Left lobe of liver (tissue), 2 donors: Measurements from ENCODE around the gene FBXO11. TPM values are rescaled to one million over a fixed set of nuclear protein-coding genes. Genes with fewer than 3 reads are reported as not detected.

ENCODE experiments used
- ATAC-seq: fragments of 200-7000 bp; cut with Tn5 transposase; one replicate; pipeline ENCODE4 v1.9.1; 2020; ENCODE audit warnings: mild to moderate bottlenecking, moderate library complexity
- DNase-seq: peaks from one replicate; pipeline ENCODE4 v3.0.0-alpha.2; 2020; ENCODE audit warnings: low spot score
- total RNA-seq: library from RNA; stranded (reverse); gene quantifications from one replicate; pipeline ENCODE4 v1.2.1, GENCODE V29; 2021
- donor health status: DM: no; HTN: no; CAD: no; lungs with moderate emphysema.
- donor health status: DM: no; HTN: yes; CAD: no.

The FBXO11 gene
- total RNA-seq, 1 donor from 2014 or later: 21.0 TPM

DNA sequence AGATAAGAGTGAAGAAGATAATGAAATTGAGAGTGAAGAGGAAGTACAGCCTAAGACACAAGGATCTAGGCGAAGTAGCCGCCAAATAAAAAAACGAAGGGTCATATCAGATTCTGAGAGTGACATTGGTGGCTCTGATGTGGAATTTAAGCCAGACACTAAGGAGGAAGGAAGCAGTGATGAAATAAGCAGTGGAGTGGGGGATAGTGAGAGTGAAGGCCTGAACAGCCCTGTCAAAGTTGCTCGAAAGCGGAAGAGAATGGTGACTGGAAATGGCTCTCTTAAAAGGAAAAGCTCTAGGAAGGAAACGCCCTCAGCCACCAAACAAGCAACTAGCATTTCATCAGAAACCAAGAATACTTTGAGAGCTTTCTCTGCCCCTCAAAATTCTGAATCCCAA is 107.7 kb downstream of the FBXO11 start:
- DNase-seq (no peak), ATAC-seq (peak; percentile 23)

DNA sequence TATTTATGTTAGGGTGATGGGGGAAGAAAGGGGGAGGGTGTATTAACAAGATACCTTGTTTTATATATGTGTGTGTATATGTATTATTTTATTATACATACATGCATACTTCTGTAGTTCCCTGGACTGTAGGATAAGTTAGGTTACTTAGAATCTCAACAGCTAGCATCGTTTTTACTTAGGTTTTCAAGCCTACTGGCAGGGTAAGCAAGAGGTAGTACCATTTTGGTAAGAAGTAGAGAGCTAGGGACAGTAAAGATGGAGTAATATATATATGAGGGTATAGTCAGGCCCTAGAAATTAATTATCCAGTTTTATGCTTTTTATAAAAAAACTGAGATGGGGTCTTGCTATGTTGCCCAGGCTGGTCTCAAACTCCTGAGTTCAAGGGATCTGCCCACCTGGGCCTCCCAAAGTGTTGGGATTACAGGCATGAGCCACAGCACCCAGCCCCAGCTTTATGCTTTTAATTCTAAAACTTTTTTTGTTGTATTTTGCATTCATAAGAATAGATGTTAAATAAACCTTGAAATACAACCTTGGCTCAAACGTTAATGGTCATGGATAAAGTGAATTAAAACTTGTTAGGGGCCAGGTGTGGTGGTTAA is 110.1 kb downstream of the FBXO11 start:
- no peak for DNase-seq
- no peak for ATAC-seq

DNA sequence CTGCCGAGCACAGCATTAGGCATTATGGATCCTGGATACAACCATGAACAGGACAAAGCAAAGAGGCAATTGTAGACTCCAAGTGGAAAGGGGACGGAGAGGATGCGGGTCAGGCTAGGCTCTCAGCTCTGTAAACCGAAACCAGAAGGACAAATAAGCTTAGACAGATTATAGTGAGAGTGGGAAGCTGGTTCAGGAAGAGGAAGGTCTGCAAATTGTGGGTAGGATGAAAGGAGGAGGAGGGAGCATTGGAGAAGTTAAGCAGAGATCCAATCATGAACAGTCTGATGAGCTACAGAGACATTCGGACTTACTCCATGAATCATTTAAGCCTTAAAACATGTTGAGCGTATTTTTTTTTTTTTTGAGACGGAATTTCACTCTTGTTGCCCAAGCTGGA is 120.3 kb downstream of the FBXO11 start:
- no peak for DNase-seq
- ATAC-seq: no peak

DNA sequence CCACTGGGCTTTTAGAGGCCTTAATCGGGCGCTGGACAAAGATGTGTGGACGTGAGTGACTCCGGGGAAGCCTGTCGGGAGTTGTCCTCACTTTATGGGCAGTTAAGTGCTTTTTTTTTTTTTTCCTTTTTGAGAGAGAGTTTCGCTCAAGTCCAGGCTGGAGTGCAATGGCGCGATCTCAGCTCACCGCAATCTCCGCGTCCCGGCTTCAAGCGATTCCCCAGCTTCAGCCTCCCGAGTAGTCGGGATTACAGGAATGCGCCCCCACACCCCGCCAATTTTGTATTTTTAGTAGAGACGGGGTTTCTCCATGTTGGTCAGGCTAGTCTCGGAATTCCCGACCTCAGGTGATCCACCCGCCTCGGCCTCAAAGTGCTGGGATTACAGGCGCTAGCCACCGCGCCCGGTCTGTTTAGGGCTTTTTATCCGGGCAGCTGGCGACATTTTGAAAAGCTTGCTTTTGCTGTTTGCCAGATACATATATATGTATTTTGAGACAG is 121.9 kb downstream of the FBXO11 start:
- ATAC-seq: no peak
- DNase-seq: peak; percentile 45

DNA sequence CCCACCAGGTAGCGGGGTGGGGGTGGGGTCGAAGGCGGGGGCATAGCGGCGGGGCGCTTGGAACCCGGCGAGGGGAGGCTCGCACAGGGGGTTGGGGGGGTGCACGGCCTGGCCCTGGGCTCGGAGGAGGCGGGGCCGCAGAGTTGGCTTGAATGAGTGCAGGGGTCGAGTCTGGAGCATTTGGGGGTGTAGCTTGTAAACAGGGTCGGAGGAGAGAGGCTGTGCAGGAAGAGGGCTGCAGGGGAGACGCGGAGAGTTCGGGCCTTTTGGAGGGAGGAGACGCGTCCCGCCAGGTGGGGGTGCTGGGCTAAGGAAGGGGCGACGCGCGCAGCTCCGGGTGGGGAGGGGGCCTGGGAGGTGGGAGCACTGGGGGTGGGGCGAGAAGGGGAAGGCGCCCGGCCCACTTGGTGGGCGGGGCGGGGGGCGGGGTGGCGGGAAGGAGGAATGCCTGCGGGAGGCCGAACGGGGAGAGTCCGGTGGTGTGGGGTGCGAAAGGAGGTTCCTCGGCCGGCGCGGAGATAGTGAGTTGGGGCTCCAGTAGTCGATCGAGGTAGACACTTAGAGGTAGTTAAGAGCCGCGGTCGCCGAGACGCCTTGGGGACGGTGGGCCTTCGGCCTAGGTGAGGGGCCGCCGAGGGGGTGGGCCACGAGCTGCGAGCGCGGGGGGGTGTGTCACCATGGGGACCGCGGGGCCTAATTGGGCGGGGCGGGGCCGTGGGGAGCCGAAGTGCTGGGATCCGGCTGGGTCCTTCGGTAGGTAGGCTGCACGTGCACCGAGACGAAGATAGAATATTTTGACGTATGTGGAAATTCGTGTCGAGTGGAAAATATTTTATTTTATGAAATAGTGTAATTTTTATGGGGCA is 122.6 kb downstream of the FBXO11 start:
- DNase-seq (peak; percentile 68), ATAC-seq (peak; percentile 48)

DNA sequence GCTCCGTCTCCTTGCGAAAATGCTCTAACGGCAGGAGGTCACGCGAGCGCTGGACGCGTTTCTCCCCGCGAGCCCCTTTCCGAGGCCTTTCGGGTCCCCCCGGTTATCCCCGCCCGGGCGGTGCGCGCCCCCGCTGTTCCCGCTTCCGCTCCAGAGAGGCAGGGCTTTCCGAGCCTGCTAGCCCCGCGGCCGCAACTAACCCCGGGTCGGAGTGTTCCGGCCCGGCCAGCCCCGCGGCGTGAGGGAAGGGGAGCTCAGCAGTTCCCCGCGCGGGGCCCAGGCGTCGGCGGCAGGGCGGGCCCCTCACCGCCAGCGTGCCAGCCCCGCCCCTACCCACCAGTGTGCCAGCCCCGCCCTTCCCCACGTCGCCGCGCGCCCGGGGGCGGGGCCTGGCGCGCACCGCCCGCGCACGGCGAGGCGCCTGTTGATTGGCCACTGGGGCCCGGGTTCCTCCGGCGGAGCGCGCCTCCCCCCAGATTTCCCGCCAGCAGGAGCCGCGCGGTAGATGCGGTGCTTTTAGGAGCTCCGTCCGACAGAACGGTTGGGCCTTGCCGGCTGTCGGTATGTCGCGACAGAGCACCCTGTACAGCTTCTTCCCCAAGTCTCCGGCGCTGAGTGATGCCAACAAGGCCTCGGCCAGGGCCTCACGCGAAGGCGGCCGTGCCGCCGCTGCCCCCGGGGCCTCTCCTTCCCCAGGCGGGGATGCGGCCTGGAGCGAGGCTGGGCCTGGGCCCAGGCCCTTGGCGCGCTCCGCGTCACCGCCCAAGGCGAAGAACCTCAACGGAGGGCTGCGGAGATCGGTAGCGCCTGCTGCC is 123.4 kb downstream of the FBXO11 start, which contains the start of gene MSH6:
TSS of gene MSH6 (plus strand) at position 475 of the 815 bp plus-strand sequence. CDS start at position 564, 89 bp downstream.
- DNase-seq (peak; percentile 92), ATAC-seq (peak; percentile 93)

DNA sequence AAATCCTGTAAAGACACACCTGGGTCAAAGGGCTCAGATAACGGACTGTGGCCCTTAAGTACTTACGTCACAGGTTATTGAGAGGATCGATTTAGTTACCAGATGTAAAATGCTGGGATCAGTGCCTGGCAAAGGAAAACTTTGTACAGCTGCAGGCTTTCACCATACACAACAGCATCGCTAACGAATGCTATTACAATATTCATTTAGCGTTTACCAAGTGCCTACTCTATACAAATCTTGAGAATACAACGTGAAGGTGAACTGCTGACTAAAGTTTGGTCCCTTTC is 124.0 kb downstream of the FBXO11 start:
- DNase-seq (peak; percentile 72), ATAC-seq (peak; percentile 63)

DNA sequence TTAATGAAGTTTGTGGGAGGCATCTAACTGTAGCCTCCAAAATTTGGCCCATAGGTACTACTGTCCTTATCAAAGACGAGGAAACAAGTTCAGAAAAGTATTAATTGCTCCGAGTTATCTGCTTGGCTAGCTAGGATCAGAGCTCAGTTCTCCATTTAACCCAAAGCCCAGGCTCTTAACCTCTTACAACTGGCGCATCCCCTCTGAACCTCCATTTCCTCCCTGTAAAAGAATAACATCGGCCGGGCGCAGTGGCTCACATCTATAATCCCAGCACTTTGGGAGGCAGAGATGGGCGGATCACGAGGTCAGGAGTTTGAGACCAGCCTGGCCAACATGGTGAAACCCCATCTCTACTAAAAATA is 126.9 kb downstream of the FBXO11 start:
- DNase-seq (no peak), ATAC-seq (no peak)

DNA sequence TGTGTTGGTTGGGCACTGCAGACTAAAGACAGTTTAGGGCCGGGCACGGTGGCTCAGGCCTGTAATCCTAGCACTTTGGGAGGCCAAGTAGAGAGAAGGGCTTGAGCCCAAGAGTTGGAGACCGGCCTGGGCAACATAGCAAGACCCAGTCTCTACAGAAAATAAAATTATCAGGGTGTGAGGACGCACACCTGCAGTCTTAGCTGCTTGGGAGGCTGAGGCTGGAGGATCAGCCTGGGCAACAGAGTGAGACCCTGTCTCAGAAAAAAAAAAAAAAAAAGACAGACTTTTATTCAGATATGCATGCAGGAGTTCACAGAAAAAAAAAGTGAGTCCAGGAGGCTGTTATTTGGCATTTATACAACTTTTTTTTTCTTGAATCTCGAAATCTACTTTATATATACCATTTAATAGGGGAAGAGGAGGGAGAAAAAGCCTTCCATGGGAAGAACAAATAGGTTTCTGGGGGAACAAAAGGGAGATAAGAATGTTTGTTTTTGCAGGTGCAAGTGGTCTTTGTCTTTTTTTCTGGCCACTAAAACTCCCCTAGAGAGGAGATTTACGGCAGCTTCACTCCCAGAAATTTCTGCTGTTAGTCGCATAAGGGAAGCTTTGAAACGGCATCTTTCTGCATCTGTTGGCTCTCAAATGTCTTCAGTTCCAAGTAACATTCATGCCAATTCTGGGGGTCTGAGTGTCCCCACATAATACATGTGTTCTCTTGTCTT is 127.4 kb downstream of the FBXO11 start:
- DNase-seq: no peak

DNA sequence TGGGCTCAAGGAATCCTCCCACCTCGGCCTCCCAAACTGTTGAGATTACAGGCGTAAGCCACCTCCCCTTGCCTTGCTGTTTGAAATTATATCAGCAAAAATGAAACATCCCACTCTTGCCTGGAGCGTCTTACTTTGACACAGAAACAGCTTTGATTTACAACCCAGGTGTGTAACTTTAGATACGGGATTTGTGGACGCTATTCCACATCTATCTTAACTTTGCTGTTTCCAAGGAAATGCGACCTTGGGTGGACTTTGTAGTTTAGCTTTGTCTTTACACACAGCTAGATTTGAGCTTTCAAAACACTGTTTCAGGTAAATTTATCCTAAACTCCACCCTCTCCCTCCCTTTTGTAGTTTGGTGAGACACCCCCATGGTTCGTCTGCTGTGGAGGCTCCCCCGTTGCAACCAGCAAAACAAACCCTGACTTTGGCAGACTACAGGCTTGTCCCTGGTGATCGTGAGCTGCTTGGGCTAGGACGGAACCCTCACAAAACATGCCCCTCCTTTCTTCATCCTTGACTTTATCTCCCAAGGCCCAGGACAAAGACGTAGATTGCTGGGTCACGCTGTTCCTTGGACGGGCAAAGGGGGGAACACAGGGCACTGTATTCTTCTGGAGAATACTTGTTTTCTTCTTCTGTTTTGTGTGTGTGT is 128.9 kb downstream of the FBXO11 start:
- ATAC-seq (no peak), DNase-seq (no peak)

More for the DNA sequence above, 127.4 kb downstream of the FBXO11 start:
- ATAC-seq: no peak

DNA sequence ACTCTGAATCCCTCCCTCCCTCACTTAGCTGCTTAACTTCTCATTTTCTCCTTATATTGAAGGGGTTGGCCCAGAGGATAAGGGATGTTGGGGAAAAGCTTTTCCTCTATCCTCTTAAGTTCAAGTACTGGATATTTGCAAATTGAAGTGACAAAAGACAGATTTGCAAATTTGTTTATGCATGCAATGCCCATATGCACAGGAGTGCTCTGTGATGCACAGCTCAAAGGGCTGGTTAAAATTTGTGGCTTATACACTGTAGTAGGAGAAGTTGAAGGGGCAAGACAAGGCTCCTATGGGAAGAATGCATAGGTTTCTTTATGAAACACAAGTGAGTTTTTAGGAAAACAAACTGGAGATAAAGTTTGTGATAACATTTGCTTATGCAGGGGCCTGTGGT is 131.7 kb downstream of the FBXO11 start:
- ATAC-seq (no peak), DNase-seq (no peak)

DNA sequence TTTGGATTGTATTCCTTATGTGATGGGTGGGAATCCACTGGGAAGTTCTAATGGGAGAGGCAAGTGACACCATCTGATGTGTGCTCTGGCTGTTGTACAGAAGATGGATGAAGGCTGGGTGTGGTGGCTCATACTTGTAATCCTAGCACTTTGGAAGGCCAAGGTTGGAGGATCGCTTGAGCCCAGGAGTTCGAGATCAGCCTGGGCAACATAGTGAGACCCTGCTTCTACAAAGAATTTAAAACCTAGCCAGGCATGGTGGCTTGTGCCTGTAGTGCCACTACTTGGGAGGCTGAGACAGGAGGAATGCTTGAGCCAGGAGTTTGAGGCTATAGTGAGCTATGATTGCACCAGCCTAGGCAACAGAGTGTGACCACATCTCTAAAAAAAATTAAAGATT is 134.0 kb downstream of the FBXO11 start:
- ATAC-seq: no peak
- DNase-seq: no peak

DNA sequence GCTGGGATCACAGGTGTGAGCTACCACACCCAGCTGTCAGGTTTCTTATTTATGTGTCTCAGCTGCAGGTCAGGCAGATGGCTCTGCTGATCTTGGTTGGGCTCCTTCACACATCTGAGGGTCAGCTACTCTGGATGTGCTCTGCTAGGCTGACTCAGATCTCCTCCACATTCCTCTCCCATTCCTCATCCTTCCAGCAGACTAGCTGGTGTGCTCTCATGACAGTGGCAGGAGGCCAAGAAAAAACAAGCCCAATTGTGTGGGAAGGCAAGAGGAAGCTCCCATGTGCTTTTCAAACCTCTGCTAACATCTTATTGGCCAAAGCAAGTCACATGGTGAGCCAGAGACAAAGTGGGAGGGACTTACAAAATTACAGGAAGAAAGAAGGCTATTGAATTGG is 135.1 kb downstream of the FBXO11 start:
- no peak for DNase-seq

DNA sequence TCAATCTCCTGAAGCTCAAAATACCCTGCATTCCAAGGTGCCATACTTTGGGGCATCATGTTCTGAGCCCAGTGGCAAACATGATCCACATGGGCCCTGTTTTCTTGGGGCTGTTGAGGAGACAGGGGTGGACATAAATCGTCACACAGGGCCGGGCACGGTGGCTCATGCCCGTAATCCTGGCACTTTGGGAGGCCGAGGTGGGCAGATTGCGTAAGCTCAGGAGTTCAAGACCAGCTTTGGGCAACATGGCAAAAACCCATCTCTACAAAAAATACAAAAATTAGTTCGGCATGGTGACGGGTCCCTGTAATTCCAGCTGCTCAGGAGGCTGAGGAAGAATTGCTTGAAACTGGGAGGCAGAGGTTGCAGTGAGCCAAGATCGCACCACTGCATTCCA is 137.0 kb downstream of the FBXO11 start:
- no peak for ATAC-seq
- DNase-seq: no peak

More for the DNA sequence above, 135.1 kb downstream of the FBXO11 start:
- no peak for ATAC-seq

DNA sequence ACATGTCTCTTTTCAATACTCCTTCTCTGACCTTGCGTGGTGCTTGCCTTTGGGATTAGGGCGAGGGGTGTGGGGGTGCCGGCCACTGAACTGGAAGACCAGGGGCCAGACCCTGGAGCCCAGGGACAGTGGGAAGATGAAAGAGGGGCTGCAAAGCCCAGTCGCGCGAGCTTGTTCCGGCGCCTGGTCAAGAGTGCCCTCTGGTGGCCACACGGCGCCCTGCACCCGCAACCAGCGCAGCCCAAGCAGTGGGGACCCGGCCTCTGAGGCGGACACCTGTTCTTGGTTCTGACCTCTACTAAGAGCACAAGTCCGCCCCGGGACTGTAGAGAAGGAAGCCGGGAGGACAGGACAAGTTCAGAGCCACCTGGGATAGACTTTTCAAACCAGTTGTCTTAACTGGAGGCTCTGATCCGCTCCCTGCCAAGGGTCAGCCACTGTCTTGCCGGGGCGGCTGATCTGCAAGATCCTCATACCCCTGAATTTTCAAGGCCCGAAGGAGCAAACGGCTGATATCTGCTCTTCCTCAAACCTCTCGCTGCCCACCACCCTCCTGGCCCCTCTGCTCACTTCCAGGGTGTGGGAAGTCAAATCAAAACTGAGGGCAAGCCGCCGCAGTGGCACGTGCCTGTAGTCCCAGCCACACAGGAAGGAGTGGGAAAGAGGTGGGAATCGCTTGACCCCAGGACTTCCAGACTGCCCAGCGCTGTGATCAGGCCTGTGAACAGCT is 138.3 kb downstream of the FBXO11 start:
- peak; percentile 96 for ATAC-seq
- peak; percentile 76 for DNase-seq

DNA sequence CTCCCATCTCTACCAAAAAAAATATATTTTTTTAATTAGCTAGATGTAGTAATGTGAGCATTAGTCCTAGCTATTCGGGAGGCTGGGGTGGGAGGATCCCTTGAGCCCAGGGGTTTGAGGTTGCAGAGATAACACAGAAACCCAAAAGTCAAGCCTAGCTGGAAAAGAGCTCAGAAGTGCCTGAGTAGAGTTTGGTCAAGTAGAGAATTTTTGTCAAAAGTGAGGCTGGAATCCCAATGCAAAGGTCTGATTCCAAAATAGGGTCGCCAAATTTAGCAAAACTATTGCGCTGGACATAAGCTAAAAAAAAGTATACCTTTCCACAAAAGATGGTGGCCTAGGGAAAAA is 138.8 kb downstream of the FBXO11 start:
- ATAC-seq (peak; percentile 56), DNase-seq (no peak)

DNA sequence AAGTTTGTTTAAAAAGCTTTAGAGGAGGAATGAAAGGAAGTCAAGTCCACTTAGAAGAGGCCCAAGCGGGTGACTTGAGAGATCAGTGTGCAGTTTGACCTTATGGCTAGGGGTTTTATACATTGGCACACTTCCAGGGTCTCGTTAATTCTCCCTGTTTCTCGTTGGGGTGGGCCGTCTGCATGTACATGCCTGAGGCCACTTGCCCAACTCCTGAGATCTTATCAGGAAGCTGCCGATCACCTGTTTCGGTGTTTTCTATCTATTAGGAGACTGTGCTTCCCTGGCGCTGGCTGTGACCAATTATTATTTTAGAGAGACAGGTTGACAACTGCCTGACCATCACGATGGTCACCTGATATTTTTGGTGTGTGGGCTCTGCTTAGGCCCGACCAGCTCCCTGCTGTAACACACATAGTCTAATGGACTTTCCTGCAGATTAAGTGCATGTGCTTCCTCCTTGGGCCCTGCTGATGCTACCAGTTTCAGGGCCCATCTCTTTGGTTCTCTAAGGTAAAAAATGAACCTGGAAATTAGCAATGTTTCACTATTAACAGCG is 154.4 kb downstream of the FBXO11 start:
- ATAC-seq (no peak), DNase-seq (no peak)

DNA sequence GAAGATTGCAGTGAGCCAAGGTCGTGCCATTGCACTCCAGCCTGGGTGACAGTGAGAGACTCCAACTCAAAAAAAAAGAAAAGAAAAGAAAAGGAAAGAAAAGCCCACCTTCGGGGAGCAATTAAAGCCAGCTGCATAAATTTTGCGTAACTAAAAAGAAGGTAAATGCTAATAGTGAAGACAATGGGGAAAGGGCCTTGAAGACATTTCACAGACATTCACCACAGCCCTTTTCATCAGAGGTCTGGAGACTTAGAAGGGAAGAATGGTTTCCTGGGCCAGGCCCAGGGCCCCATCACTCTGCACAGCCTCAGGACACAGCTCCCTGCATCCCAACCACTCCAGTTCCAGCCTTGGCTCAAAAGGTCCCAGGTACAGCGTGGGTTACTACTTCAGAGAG is 158.4 kb downstream of the FBXO11 start:
- ATAC-seq: no peak

DNA sequence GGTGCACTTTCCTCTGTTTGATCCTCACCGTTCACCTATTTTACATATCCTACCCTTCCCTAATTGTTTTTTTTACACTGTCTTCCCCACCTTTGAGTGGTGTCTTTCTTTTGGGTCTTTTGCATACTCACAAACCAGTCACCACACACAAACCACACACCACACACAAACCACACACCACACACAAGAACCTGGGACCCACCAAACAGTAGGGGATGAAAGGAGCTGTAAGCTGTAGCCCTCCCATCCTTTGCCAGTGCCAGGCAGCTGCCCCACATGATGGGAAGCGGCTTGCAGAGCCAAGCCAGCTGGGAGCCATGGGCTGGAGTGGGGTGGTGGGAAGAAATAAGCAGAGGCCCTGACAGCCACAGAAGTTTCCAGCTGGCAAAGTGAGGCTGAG is 162.2 kb downstream of the FBXO11 start:
- no peak for DNase-seq
- ATAC-seq: no peak

More for the DNA sequence above, 158.4 kb downstream of the FBXO11 start:
- DNase-seq: no peak
